Transverse colon (tissue), 4 donors: Measurements from ENCODE around the gene BOC. TPM values are rescaled to one million over a fixed set of nuclear protein-coding genes. Genes with fewer than 3 reads are reported as not detected.

Experiments used
- DNase-seq: peaks from one replicate; pipeline ENCODE4 v3.0.0-alpha.2; 2019
- H3K27ac ChIP-seq, 4 donors: fragments of 200-600 bp; sonication (generic); 2 replicates each; pipeline ENCODE4 v1.5.1; 2016 to 2018; ENCODE audit warnings: inconsistent platforms in 4 of 4
- H3K27me3 ChIP-seq: fragments of 200-600 bp; sonication (generic); 2 replicates; pipeline ENCODE4 v1.5.1; 2017; ENCODE audit warnings: inconsistent platforms
- H3K36me3 ChIP-seq, 4 donors: fragments of 200-600 bp; sonication (generic); 2 replicates each; pipeline ENCODE4 v1.5.1; 2017 to 2019; ENCODE audit warnings: inconsistent platforms in 4 of 4
- H3K4me1 ChIP-seq, 4 donors: fragments of 200-600 bp; sonication (generic); 2 replicates each; pipeline ENCODE4 v1.5.1; 2017 to 2020; ENCODE audit warnings: inconsistent platforms in 4 of 4
- H3K4me3 ChIP-seq, 4 donors: fragments of 200-600 bp; sonication (generic); 1 replicate in 1 of 4; 2 replicates in 3 of 4; pipeline versions ENCODE4 v1.5.1 to v1.6.1; 2017 to 2019; ENCODE audit warnings: inconsistent platforms in 4 of 4
- H3K9me3 ChIP-seq, 2 donors: fragments of 200-600 bp; sonication (generic); 2 replicates each; pipeline ENCODE4 v1.5.1; 2017 to 2019; ENCODE audit warnings: inconsistent platforms in 2 of 2
- CTCF ChIP-seq, 5 experiments: fragments of 200-600 bp in 3 of 5; fragments of 450-650 bp in 2 of 5; sonication (generic) in 3 of 5; IDR thresholded peaks; 1 replicate in 2 of 5; 2 replicates in 3 of 5; pipeline ENCODE4 v1.5.1; 2016 to 2017; ENCODE audit warnings: antibody characterized with exemption in 5 of 5, inconsistent platforms in 3 of 5, mild to moderate bottlenecking in 2 of 5, moderate library complexity in 1 of 5
- EP300 ChIP-seq: sonication (generic); formaldehyde crosslinking; IDR thresholded peaks from one replicate; pipeline ENCODE4 v1.6.1; 2017; ENCODE audit warnings: antibody characterized with exemption, low read depth
- POLR2A ChIP-seq: fragments of 450-650 bp; IDR thresholded peaks from one replicate; pipeline ENCODE4 v1.6.1; 2016; ENCODE audit warnings: antibody characterized with exemption, mild to moderate bottlenecking, moderate library complexity
- POLR2AphosphoS5 ChIP-seq, 3 donors: sonication (generic); formaldehyde crosslinking; IDR thresholded peaks; one replicate each; pipeline ENCODE4 v1.6.1; 2016; ENCODE audit warnings: antibody characterized with exemption in 3 of 3
- WGBS, 2 donors: methylation state at CpG; one replicate each; pipeline ENCODE4 v1.1.5; 2018; ENCODE audit warnings: low coverage in 1 of 2; 5-methylcytosine and 5-hydroxymethylcytosine counted together
- in situ Hi-C, 4 donors: fragments of 200-750 bp; cut with MboI; loops; one replicate each; pipeline versions ENCODE4 v1.15.0 to v1.15.1; 2017; ENCODE audit warnings: low sequenced_read_pairs in 3 of 4, low pct_ligation_motif_present in 1 of 4, low pct_unique_long_range_greater_than_20kb in 1 of 4
- intact Hi-C: fragments of 100-400 bp; cut with DNase I; formaldehyde crosslinking; loops from one replicate; pipeline ENCODE4 v1.15.1; 2023; ENCODE audit warnings: low total_unique reads
- total RNA-seq, 4 donors: library from RNA; depleted of rRNA; stranded (reverse); fragments of >200 nt; gene quantifications; one replicate each; pipeline ENCODE4 v1.1.0, GENCODE V29; 2016

The BOC gene
- total RNA-seq, 4 donors from 2014 or later = 15.2 to 77.4 (median 45.4) TPM

GRCh38 chr3:113174304-113174703 is 37.1 kb upstream of the BOC start:
- no peak overlapping the region for H3K27ac ChIP-seq
- H3K9me3 ChIP-seq = no peaks in the 10 kb centered on the region
- no peaks in the 10 kb centered on the region for H3K27me3 ChIP-seq
- in situ Hi-C loops = no loop called here
- intact Hi-C loops = no loop called here
- no peak for DNase-seq
- no peaks in the 10 kb centered on the region for H3K36me3 ChIP-seq
- no peak for TF ChIP-seq CTCF (IDR thresholded peaks at IDR 0.05)
- no peak for TF ChIP-seq EP300
- TF ChIP-seq POLR2AphosphoS5 (IDR thresholded peaks at IDR 0.05) = no peak
- TF ChIP-seq POLR2A = no peak
- H3K4me3 ChIP-seq = no peak overlapping the region
- peaks cover 0 to 5% (median 2%) of the 10 kb centered on the region in 4 donors for H3K4me1 ChIP-seq
- WGBS, 2 donors = 84% methylated on average over 1 of the region's 1 CpG; no CpG with 5 or more reads in 1 of the 2 donors

GRCh38 chr3:113174801-113175485 is 36.4 kb upstream of the BOC start:
- Histone ChIP-seq H3K27me3 (no peaks in the 10 kb centered on the region), H3K4me1 (peaks cover 0 to 5% (median 2%) of the 10 kb centered on the region in 4 donors), H3K4me3 (no peak overlapping the region), H3K9me3 (no peaks in the 10 kb centered on the region), H3K36me3 (no peaks in the 10 kb centered on the region), H3K27ac (no peak overlapping the region)
- no peak for DNase-seq
- intact Hi-C loops (no loop called here), in situ Hi-C loops (no loop called here)
- WGBS, 2 donors = 65 to 83% methylated on average over 6 to 7 of the region's 7 CpGs
- TF ChIP-seq POLR2A (no peak), EP300 (no peak), POLR2AphosphoS5 (IDR thresholded peaks at IDR 0.05) (no peak), CTCF (IDR thresholded peaks at IDR 0.05) (no peak)

- Histone ChIP-seq H3K4me1 (peaks cover 0 to 5% (median 2%) of the 10 kb centered on the region in 4 donors), H3K9me3 (no peaks in the 10 kb centered on the region), H3K36me3 (no peaks in the 10 kb centered on the region), H3K27me3 (no peaks in the 10 kb centered on the region), H3K27ac (no peak overlapping the region), H3K4me3 (no peak overlapping the region)
- 80 to 88% methylated on average over 2 of the region's 2 CpGs for WGBS, 2 donors
- DNase-seq = no peak
- in situ Hi-C loops (no loop called here), intact Hi-C loops (no loop called here)
- TF ChIP-seq POLR2A = no peak
- TF ChIP-seq EP300 = no peak
These were observed 33.8 kb upstream of the BOC start for GRCh38 chr3:113177526-113177925.

- Histone ChIP-seq H3K4me1 (peaks cover 0 to 5% (median 2%) of the 10 kb centered on the region in 4 donors), H3K36me3 (no peaks in the 10 kb centered on the region), H3K4me3 (no peak overlapping the region), H3K9me3 (no peaks in the 10 kb centered on the region), H3K27ac (no peak overlapping the region), H3K27me3 (no peaks in the 10 kb centered on the region)
- intact Hi-C loops = no loop called here
- TF ChIP-seq EP300 (no peak), POLR2AphosphoS5 (IDR thresholded peaks at IDR 0.05) (no peak), POLR2A (no peak), CTCF (IDR thresholded peaks at IDR 0.05) (no peak)
- WGBS, 2 donors = 82 to 91% methylated on average over 3 to 4 of the region's 4 CpGs
- DNase-seq = no peak
- in situ Hi-C loops = no loop called here
These were observed 32.0 kb upstream of the BOC start for GRCh38 chr3:113179235-113179824.
